GM21576 (cell line): ENCODE results near the gene COG2.

Source experiments
- ATAC-seq: cut with Tn5 transposase; IDR thresholded peaks from one replicate; pipeline ENCODE4 v1.9.1; 2021; ENCODE audit warnings: mild to moderate bottlenecking, moderate library complexity; ENCODE audit not compliant: unreplicated experiment

The COG2 gene

GRCh38 chr1:230700132-230700531 lies 57.9 kb downstream of the COG2 start:
- no peak for ATAC-seq

GRCh38 chr1:230701434-230701833 lies 59.2 kb downstream of the COG2 start:
- ATAC-seq = no peak

- ATAC-seq = no peak
These were observed 59.9 kb downstream of the COG2 start for GRCh38 chr1:230701895-230702768.

- ATAC-seq = no peak
These were observed 60.8 kb downstream of the COG2 start for GRCh38 chr1:230702934-230703678.

- ATAC-seq = no peak
These were observed 61.6 kb downstream of the COG2 start for GRCh38 chr1:230703679-230704385.

GRCh38 chr1:230704830-230705229 lies 62.5 kb downstream of the COG2 start:
- ATAC-seq = no peak

GRCh38 chr1:230705289-230706019 lies 63.2 kb downstream of the COG2 start:
- ATAC-seq = no peak

GRCh38 chr1:230706020-230706699 lies 63.9 kb downstream of the COG2 start:
- ATAC-seq = no peak

GRCh38 chr1:230706887-230707731 lies 64.8 kb downstream of the COG2 start:
- ATAC-seq = no peak

GRCh38 chr1:230707732-230708630 lies 65.7 kb downstream of the COG2 start:
- no peak for ATAC-seq

GRCh38 chr1:230708631-230709580 lies 66.6 kb downstream of the COG2 start:
- no peak for ATAC-seq

- no peak for ATAC-seq
These were observed 67.6 kb downstream of the COG2 start for GRCh38 chr1:230709619-230710542.

GRCh38 chr1:230710543-230710904 lies 68.2 kb downstream of the COG2 start:
- ATAC-seq = no peak

- no peak for ATAC-seq
These were observed 69.0 kb downstream of the COG2 start for GRCh38 chr1:230711245-230711644.

- no peak for ATAC-seq
These were observed 70.2 kb downstream of the COG2 start for GRCh38 chr1:230712470-230712942.

GRCh38 chr1:230713138-230713537 lies 70.9 kb downstream of the COG2 start:
- ATAC-seq = no peak
